HepG2 (cell line): ENCODE results near the gene PMVK. TPM values are rescaled to one million over a fixed set of nuclear protein-coding genes. Genes with fewer than 3 reads are reported as not detected.
A peak's percentile ranks its signal among the peaks of the same experiment; 100 is the strongest.

Experiments
- ASH2L ChIP-seq: fragments of 300-600, 200-600 bp; sonication (generic); IDR thresholded peaks from 2 replicates; pipeline ENCODE4 v1.7.0; 2017; ENCODE audit warnings: low read depth, mild to moderate bottlenecking, moderate library complexity, mixed read lengths, low read length; ENCODE audit not compliant: insufficient read length
- ATF1 ChIP-seq: IDR thresholded peaks from 2 replicates; pipeline ENCODE4 v1.6.1; 2016; ENCODE audit warnings: mild to moderate bottlenecking, control low read depth
- ATF2 ChIP-seq: sonication (generic); formaldehyde crosslinking; IDR thresholded peaks from 2 replicates; pipeline ENCODE4 v1.4.0; 2020; ENCODE audit warnings: missing genetic modification reagents
- FOXA1 ChIP-seq, 2 experiments: fragments of 450-650 bp in 1 of 2; sonication (generic) in 1 of 2; formaldehyde crosslinking in 1 of 2; IDR thresholded peaks; 2 replicates each; pipeline versions ENCODE4 v1.4.0 to v1.6.1; 2016 to 2020; ENCODE audit warnings: missing genetic modification reagents in 1 of 2
- HOXA3 ChIP-seq: sonication (generic); formaldehyde crosslinking; IDR thresholded peaks from 2 replicates; pipeline ENCODE4 v1.5.0; 2020; ENCODE audit warnings: missing genetic modification reagents
- MXD3 ChIP-seq: IDR thresholded peaks from 2 replicates; pipeline ENCODE4 v1.6.1; 2016; ENCODE audit warnings: mild to moderate bottlenecking, missing biosample characterization, missing genetic modification reagents
- POGZ ChIP-seq: sonication (generic); formaldehyde crosslinking; IDR thresholded peaks from 2 replicates; pipeline ENCODE4 v1.4.0; 2020; ENCODE audit warnings: mild to moderate bottlenecking, missing genetic modification reagents
- PRPF4 ChIP-seq: fragments of 200-400 bp; formaldehyde crosslinking; IDR thresholded peaks from 2 replicates; pipeline ENCODE4 v1.6.1; 2016; ENCODE audit warnings: low read length, low read depth; ENCODE audit not compliant: poor library complexity, severe bottlenecking
- REPIN1 ChIP-seq: sonication (generic); formaldehyde crosslinking; IDR thresholded peaks from 2 replicates; pipeline ENCODE4 v1.8.0; 2022; ENCODE audit warnings: missing genetic modification reagents, low read depth, mild to moderate bottlenecking, borderline replicate concordance
- TGIF2 ChIP-seq: IDR thresholded peaks from 2 replicates; pipeline ENCODE4 v1.6.1; 2016; ENCODE audit warnings: control low read depth, missing compliant biosample characterization
- ZBTB25 ChIP-seq: IDR thresholded peaks from 2 replicates; pipeline ENCODE4 v1.6.1; 2018; ENCODE audit warnings: missing genetic modification reagents
- ZBTB34 ChIP-seq: sonication (generic); formaldehyde crosslinking; IDR thresholded peaks from 2 replicates; pipeline ENCODE4 v1.8.0; 2022; ENCODE audit warnings: mild to moderate bottlenecking, missing genetic modification reagents
- ZBTB43 ChIP-seq: sonication (generic); formaldehyde crosslinking; conservative IDR thresholded peaks from 2 replicates; pipeline ENCODE4 v1.4.0; 2020; ENCODE audit warnings: missing genetic modification reagents
- ZNF552 ChIP-seq: sonication (generic); formaldehyde crosslinking; IDR thresholded peaks from 2 replicates; pipeline ENCODE4 v1.9.0; 2022; ENCODE audit warnings: missing genetic modification reagents, mild to moderate bottlenecking, borderline replicate concordance
- ZNF574 ChIP-seq: sonication (generic); formaldehyde crosslinking; IDR thresholded peaks from 2 replicates; pipeline ENCODE4 v1.4.0; 2020; ENCODE audit warnings: missing genetic modification reagents
- ZNF749 ChIP-seq: sonication (generic); formaldehyde crosslinking; IDR thresholded peaks from 2 replicates; pipeline ENCODE4 v1.8.0; 2022; ENCODE audit warnings: mild to moderate bottlenecking, missing genetic modification reagents, moderate library complexity, borderline replicate concordance
- ZNF816 ChIP-seq: sonication (generic); formaldehyde crosslinking; IDR thresholded peaks from 2 replicates; pipeline ENCODE4 v1.8.0; 2022; ENCODE audit warnings: missing genetic modification reagents, mild to moderate bottlenecking, borderline replicate concordance
- polyA plus RNA-seq, 8 experiments: library from polyadenylated mRNA; depleted of rRNA in 3 of 8; stranded (reverse) in 7 of 8; unstranded in 1 of 8; fragments of >200 nt; fragmentation: Illumina TruSeq in 4 of 8; extraction: Trizol in 4 of 8; gene quantifications; 2 replicates each; pipeline versions ENCODE4 v1.2.1 to v1.2.3, GENCODE V29; 2011 to 2016; ENCODE audit warnings: low read depth in 4 of 8, missing spikeins in 1 of 8, mixed read lengths in 1 of 8; ENCODE audit not compliant: insufficient read depth in 1 of 8
- total RNA-seq, 5 experiments: library from RNA; depleted of rRNA; stranded (reverse); fragments of >200 nt; fragmentation: Illumina TruSeq; extraction: Trizol; gene quantifications; 2 replicates each; pipeline ENCODE4 v1.2.3, GENCODE V29; 2016; ENCODE audit warnings: low read depth in 1 of 5

Gene PMVK
- total and polyA plus RNA-seq, 2 of the 13 experiments (the other 11 are each of a cell fraction or from before 2014, with no cell fraction given) = 3.9 to 12.6 TPM

- TF ChIP-seq ATF2 (CRISPR knock-in tag) (peak; percentile 14; the same call in 1 of the 2 replicates), ZBTB25 (CRISPR knock-in tag) (peak; percentile 27; the same call in 1 of the 2 replicates), ZNF552 (CRISPR knock-in tag) (no peak), ASH2L (peak; percentile 84), PRPF4 (no peak), POGZ (CRISPR knock-in tag) (peak; percentile 55; the same call in 1 of the 2 replicates), ZNF816 (CRISPR knock-in tag) (0 out of 2 replicates have a peak, but pooled peaks have one; percentile 29), FOXA1 (IDR thresholded peaks at IDR 0.05) (no peak), FOXA1 (CRISPR knock-in tag; IDR thresholded peaks at IDR 0.05) (no peak), ZBTB43 (CRISPR knock-in tag) (peak; percentile 56; the same call in 1 of the 2 replicates), REPIN1 (CRISPR knock-in tag) (peak; percentile 29; the same call in 1 of the 2 replicates), HOXA3 (CRISPR knock-in tag) (peak; percentile 26; the same call in 1 of the 2 replicates), TGIF2 (peak; percentile 85), ATF1 (CRISPR knock-in tag) (peak; percentile 83), ZBTB34 (CRISPR knock-in tag) (peak; percentile 40; the same call in 1 of the 2 replicates), ZNF749 (no peak; the same call in 1 of the 2 replicates), MXD3 (CRISPR knock-in tag) (peak; percentile 39; the same call in 1 of the 2 replicates), ZNF574 (CRISPR knock-in tag) (peak; percentile 48; the same call in 1 of the 2 replicates)
Measured at GRCh38 chr1:154982897-154983648, 46.6 kb upstream of the PMVK start, which contains the start of gene FLAD1 (continued).
